PFSK-1 (cell line): ENCODE data around the gene DNAJC27.
A peak's percentile ranks its signal among the peaks of the same experiment; 100 is the strongest.

ENCODE experiments used
- FOXP2 ChIP-seq: optimal IDR thresholded peaks from 2 replicates; pipeline ENCODE3; 2011; ENCODE audit warnings: borderline replicate concordance, control low read depth, inconsistent platforms; ENCODE audit not compliant: insufficient read depth; ENCODE audit errors: extremely low read length, extremely low read depth
- POLR2AphosphoS5 ChIP-seq: IDR thresholded peaks from 2 replicates; pipeline ENCODE4 v1.6.1; 2012; ENCODE audit warnings: low read depth, mild to moderate bottlenecking, control low read depth, low read length, moderate library complexity
- SIN3A ChIP-seq: IDR thresholded peaks from 2 replicates; pipeline ENCODE4 v1.6.1; 2012; ENCODE audit warnings: mild to moderate bottlenecking, low read length, moderate library complexity, borderline replicate concordance; ENCODE audit not compliant: insufficient read depth
- TAF1 ChIP-seq: IDR thresholded peaks from 2 replicates; pipeline ENCODE4 v1.6.1; 2012; ENCODE audit warnings: low read length, control low read depth, borderline replicate concordance; ENCODE audit not compliant: insufficient read depth
- TF ChIP-seq, protein P1 (sequence below), 2 experiments: IDR thresholded peaks; 2 replicates each; pipeline versions ENCODE4 v1.6.1 to v1.8.0; 2011 to 2012; ENCODE audit warnings: low read depth in 2 of 2, low read length in 2 of 2, control low read depth in 1 of 2, inconsistent platforms in 1 of 2, mild to moderate bottlenecking in 1 of 2, moderate library complexity in 1 of 2; ENCODE audit not compliant: insufficient read depth in 1 of 2

The DNAJC27 gene

DNA sequence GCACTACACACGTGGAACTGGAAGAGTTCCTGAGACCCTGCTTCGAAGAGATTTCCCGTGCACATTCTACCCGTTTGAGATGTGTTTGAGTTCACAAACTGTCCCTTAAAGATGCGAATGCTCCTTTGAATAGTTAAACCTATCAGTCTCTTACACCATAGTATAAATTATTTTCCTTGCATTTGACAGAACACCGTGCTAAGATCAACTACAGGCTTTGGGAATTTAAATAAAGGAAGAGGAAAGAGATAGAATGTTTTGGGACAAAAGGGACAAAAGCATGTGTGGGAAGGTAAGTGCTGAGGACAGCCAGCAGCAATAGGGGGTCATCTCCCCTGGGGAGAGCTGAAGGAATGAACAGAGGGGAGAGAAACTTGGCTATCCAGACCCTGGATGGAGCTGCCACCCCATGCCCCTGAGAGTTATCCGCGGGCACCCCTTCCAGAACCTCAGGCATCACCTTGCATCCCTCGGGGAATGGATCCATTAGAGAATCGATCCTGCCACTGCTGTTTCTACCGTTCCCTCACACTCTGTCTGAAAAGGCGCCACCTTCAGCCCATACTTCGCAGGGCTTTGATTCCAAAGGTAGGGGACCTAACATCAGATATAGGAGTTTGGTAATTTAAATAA, 50.8 kb downstream of the DNAJC27 start:
- no peak for TF ChIP-seq POLR2AphosphoS5
- no peak for TF ChIP-seq SIN3A
- TF ChIP-seq FOXP2 = no peak
- TF ChIP-seq TAF1 = no peak
- TF ChIP-seq, protein P1, sequence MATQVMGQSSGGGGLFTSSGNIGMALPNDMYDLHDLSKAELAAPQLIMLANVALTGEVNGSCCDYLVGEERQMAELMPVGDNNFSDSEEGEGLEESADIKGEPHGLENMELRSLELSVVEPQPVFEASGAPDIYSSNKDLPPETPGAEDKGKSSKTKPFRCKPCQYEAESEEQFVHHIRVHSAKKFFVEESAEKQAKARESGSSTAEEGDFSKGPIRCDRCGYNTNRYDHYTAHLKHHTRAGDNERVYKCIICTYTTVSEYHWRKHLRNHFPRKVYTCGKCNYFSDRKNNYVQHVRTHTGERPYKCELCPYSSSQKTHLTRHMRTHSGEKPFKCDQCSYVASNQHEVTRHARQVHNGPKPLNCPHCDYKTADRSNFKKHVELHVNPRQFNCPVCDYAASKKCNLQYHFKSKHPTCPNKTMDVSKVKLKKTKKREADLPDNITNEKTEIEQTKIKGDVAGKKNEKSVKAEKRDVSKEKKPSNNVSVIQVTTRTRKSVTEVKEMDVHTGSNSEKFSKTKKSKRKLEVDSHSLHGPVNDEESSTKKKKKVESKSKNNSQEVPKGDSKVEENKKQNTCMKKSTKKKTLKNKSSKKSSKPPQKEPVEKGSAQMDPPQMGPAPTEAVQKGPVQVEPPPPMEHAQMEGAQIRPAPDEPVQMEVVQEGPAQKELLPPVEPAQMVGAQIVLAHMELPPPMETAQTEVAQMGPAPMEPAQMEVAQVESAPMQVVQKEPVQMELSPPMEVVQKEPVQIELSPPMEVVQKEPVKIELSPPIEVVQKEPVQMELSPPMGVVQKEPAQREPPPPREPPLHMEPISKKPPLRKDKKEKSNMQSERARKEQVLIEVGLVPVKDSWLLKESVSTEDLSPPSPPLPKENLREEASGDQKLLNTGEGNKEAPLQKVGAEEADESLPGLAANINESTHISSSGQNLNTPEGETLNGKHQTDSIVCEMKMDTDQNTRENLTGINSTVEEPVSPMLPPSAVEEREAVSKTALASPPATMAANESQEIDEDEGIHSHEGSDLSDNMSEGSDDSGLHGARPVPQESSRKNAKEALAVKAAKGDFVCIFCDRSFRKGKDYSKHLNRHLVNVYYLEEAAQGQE (IDR thresholded peaks at IDR 0.05; ENCODE audit: insufficient read depth in 1 of 2, low read depth in 2 of 2, low read length in 2 of 2) = no peak

DNA sequence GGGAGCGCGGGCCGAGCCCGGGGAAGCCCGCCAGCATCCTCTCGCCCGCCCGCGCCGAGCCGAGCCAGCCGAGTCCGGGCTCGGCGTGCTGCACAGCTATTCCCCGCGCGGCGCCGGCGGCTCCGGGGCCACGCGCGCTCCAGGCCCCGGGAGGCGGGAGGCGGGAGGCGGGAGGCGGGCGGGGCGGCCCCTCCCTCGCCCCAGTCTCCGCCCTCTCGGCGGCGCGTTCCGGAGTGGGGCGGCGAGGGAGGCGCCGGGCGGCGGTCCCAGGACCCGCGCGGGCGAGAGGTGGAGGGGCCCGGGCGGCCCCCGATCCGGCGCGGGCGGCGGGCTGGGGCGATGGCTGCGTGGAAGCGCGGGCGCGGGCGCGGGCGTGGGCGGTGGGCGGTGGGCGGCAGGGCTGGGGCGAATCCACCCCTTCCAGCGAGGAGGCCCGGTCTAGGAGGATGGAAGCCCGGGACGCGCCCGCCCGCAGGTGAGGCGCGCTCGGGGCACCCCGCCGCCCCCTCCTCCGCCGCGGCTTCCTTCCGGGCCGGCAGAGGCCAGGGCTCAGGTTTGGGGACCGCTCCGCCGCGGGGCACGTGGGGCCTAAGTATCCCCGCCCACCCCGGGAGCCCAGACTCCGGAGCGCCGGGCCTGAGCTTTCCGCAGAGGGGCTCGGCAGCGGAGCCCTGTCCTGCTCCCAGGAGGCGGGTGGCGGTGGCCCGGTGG, 51.5 kb downstream of the DNAJC27 start, which contains the start of gene ADCY3:
ADCY3 (minus strand) TSS at position 140 of the 711 bp plus-strand sequence. CDS start 1,250 bp downstream, outside the sequence.
- TF ChIP-seq, protein P1 (IDR thresholded peaks at IDR 0.05; ENCODE audit: insufficient read depth in 1 of 2, low read depth in 2 of 2, low read length in 2 of 2) = no peak

DNA sequence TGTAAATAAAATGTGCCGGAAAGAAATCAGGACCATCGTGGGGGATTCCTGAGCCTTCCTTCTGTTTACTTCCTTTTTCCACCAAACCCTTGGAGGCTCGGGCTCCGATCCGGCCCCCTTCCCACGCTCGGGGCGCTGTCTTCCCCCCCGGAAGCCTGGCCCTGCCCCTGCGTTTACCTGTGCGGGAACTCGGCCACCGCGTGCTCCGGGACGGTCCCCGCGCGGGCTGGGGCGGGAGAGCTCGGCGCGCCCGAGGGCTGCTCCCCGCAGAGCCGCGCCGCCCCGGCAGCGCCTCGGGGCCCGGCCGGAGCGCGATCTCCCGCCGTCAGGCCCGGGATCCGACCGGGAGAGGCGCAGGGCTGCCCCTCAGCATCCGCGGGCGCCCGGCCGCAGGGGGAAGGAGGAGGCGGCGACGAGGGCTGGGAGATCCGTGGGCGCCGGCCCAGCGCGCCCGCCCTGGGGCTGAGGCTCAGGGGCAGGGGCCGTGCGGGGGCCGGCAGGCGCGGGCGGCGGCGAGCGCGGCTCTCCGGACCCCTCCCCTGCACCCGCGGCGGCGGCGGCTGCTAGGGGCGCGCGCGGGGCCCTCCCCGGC, 52.2 kb downstream of the DNAJC27 start:
- TF ChIP-seq TAF1 (no peak), FOXP2 (no peak), SIN3A (no peak), POLR2AphosphoS5 (no peak)
- TF ChIP-seq, protein P1 (IDR thresholded peaks at IDR 0.05; ENCODE audit: insufficient read depth in 1 of 2, low read depth in 2 of 2, low read length in 2 of 2) = no peak

DNA sequence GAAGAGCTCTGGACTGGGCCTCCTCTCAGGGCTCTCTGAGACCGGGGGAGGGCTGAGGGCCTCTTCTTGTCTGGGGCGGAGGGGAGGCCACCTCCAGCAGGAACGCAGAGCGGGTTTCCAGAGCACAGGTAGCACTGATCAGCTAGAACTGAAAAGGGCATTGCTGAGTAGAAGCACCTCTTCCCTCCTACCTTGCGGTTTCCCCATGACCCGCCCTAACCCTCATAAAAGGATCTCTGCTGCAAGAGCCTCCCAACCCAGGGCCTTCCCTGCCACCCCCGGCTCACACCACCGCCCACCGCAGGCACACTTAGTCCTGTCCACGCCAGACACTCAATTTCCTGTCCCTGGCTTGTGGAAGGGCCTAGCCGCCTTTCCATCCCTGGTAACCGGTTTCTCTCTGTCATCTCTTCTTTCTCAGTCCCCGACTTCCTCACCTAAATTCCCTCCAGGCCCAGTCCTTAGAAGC, 52.7 kb downstream of the DNAJC27 start:
- no peak for TF ChIP-seq POLR2AphosphoS5
- no peak for TF ChIP-seq FOXP2
- TF ChIP-seq SIN3A = 0 out of 2 replicates have a peak, but pooled peaks have one; percentile 42
- no peak for TF ChIP-seq TAF1
- TF ChIP-seq, protein P1 (IDR thresholded peaks at IDR 0.05; ENCODE audit: insufficient read depth in 1 of 2, low read depth in 2 of 2, low read length in 2 of 2) = no peak
